T-helper 22 cell (primary cell): ENCODE measurements around the gene PRUNE2.

Source experiments
- DNase-seq: peaks from one replicate; pipeline ENCODE4 v3.0.0-alpha.2; 2020; ENCODE audit warnings: low read depth

Gene PRUNE2

GRCh38 chr9:76624391-76625048, 281.4 kb downstream of the PRUNE2 start:
- DNase-seq = no peak

- no peak for DNase-seq
These were observed 284.9 kb downstream of the PRUNE2 start for GRCh38 chr9:76620996-76621395.

GRCh38 chr9:76620581-76620980, 285.3 kb downstream of the PRUNE2 start:
- no peak for DNase-seq

- no peak for DNase-seq
These were observed 286.3 kb downstream of the PRUNE2 start for GRCh38 chr9:76619640-76620039.

GRCh38 chr9:76619197-76619596, 286.7 kb downstream of the PRUNE2 start:
- no peak for DNase-seq

GRCh38 chr9:76618762-76619161, 287.2 kb downstream of the PRUNE2 start:
- no peak for DNase-seq

GRCh38 chr9:76617497-76618175, 288.3 kb downstream of the PRUNE2 start:
- no peak for DNase-seq

- DNase-seq = no peak
These were observed 289.1 kb downstream of the PRUNE2 start for GRCh38 chr9:76616780-76617179.

- DNase-seq = no peak
These were observed 290.7 kb downstream of the PRUNE2 start for GRCh38 chr9:76615177-76615603.

- no peak for DNase-seq
These were observed 291.9 kb downstream of the PRUNE2 start for GRCh38 chr9:76613974-76614373.

GRCh38 chr9:76613150-76613781, 292.6 kb downstream of the PRUNE2 start:
- no peak for DNase-seq

- DNase-seq = no peak
These were observed 295.9 kb downstream of the PRUNE2 start for GRCh38 chr9:76610011-76610352.

- DNase-seq = no peak
These were observed 296.5 kb downstream of the PRUNE2 start for GRCh38 chr9:76609285-76610010.

- no peak for DNase-seq
These were observed 297.2 kb downstream of the PRUNE2 start for GRCh38 chr9:76608575-76609273.

GRCh38 chr9:76607730-76608436, 298.0 kb downstream of the PRUNE2 start:
- DNase-seq = no peak

- no peak for DNase-seq
These were observed 300.5 kb downstream of the PRUNE2 start for GRCh38 chr9:76605321-76605900.

GRCh38 chr9:76603931-76604570, 301.9 kb downstream of the PRUNE2 start:
- no peak for DNase-seq

GRCh38 chr9:76603448-76603895, 302.4 kb downstream of the PRUNE2 start:
- no peak for DNase-seq

- no peak for DNase-seq
These were observed 303.7 kb downstream of the PRUNE2 start for GRCh38 chr9:76602199-76602598.

GRCh38 chr9:76600007-76600615, 305.8 kb downstream of the PRUNE2 start:
- DNase-seq = no peak
